Keratinocyte (primary cell): ENCODE results near the gene GIMAP6. TPM values are rescaled to one million over a fixed set of nuclear protein-coding genes. Genes with fewer than 3 reads are reported as not detected.
"Not testable (repeated sequence)": the region's sequence is repeated elsewhere in the genome, so short reads cannot be mapped to it uniquely, and the experiment has no call there.

Experiments used
- DNase-seq: peaks from one replicate; pipeline ENCODE4 v3.0.0-alpha.2; 2011; ENCODE audit warnings: low read depth, missing footprints, low spot score
- FAIRE-seq: peaks from 2 replicates; lab custom pipeline; 2011; peaks lifted over from hg19 to GRCh38; lab: Jason Lieb, UNC
- H2AFZ ChIP-seq: 2 replicates; pipeline ENCODE4 v1.6.0; 2012; ENCODE audit warnings: low read length, control low read depth, inconsistent platforms; ENCODE audit not compliant: control insufficient read depth
- H3K27ac ChIP-seq: 2 replicates; pipeline ENCODE4 v1.5.1; 2011; ENCODE audit warnings: low read length; ENCODE audit not compliant: control insufficient read depth, insufficient read depth
- H3K27me3 ChIP-seq: 3 replicates; pipeline ENCODE4 v1.6.0; 2011; ENCODE audit warnings: low read length; ENCODE audit not compliant: control insufficient read depth, insufficient read depth; ENCODE audit errors: extremely low read depth
- H3K36me3 ChIP-seq, 2 experiments: 2 replicates in 1 of 2; 3 replicates in 1 of 2; pipeline ENCODE4 v1.5.1; 2011; ENCODE audit warnings: low read length in 2 of 2, mild to moderate bottlenecking in 1 of 2; ENCODE audit not compliant: control insufficient read depth in 2 of 2, insufficient read depth in 2 of 2; ENCODE audit errors: extremely low read depth in 1 of 2
- H3K4me1 ChIP-seq: 3 replicates; pipeline ENCODE4 v1.5.1; 2011; ENCODE audit warnings: low read length; ENCODE audit not compliant: control insufficient read depth, insufficient read depth; ENCODE audit errors: extremely low read depth
- H3K4me2 ChIP-seq: 3 replicates; pipeline ENCODE4 v1.6.0; 2011; ENCODE audit warnings: low read depth, low read length; ENCODE audit not compliant: control insufficient read depth, insufficient read depth; ENCODE audit errors: extremely low read depth
- H3K4me3 ChIP-seq, 3 experiments: fragments of 200-600 bp in 1 of 3; sonication (generic) in 1 of 3; 2 replicates in 2 of 3; 3 replicates in 1 of 3; pipeline ENCODE4 v1.5.1; 2011 to 2016; ENCODE audit warnings: low read length in 3 of 3, mild to moderate bottlenecking in 3 of 3, control low read depth in 2 of 3, inconsistent platforms in 1 of 3, low read depth in 1 of 3, mixed read lengths in 1 of 3, mixed run types in 1 of 3, moderate library complexity in 1 of 3; ENCODE audit not compliant: control insufficient read depth in 2 of 3, insufficient read depth in 2 of 3; ENCODE audit errors: extremely low read depth in 1 of 3
- H3K79me2 ChIP-seq: 2 replicates; pipeline ENCODE4 v1.6.0; 2012; ENCODE audit warnings: low read length; ENCODE audit not compliant: control insufficient read depth, insufficient read depth
- H3K9ac ChIP-seq: 3 replicates; pipeline ENCODE4 v1.6.0; 2011; ENCODE audit warnings: low read length; ENCODE audit not compliant: control insufficient read depth, insufficient read depth; ENCODE audit errors: extremely low read depth
- H3K9me1 ChIP-seq: 3 replicates; pipeline ENCODE4 v1.6.0; 2011; ENCODE audit warnings: low read length; ENCODE audit not compliant: control insufficient read depth, insufficient read depth; ENCODE audit errors: extremely low read depth
- H3K9me3 ChIP-seq: 2 replicates; pipeline ENCODE4 v1.5.1; 2012; ENCODE audit warnings: low read depth, low read length; ENCODE audit not compliant: control insufficient read depth
- H4K20me1 ChIP-seq: 3 replicates; pipeline ENCODE4 v1.6.0; 2011; ENCODE audit warnings: low read length; ENCODE audit not compliant: control insufficient read depth, insufficient read depth; ENCODE audit errors: extremely low read depth
- EZH2 ChIP-seq: IDR thresholded peaks from one replicate; pipeline ENCODE4 v1.6.1; 2012; ENCODE audit warnings: inconsistent platforms, mild to moderate bottlenecking, low read length, moderate library complexity
- dilution Hi-C: fragments of 300-500 bp; cut with MboI; formaldehyde crosslinking; loops from one replicate; pipeline ENCODE4 v1.7.0; 2020; ENCODE audit warnings: low sequenced_read_pairs; ENCODE audit not compliant: extremely low pct_ligation_motif_present
- polyA minus RNA-seq, 3 experiments: library from RNA; depleted of rRNA, polyadenylated mRNA; stranded (reverse); fragments of >200 nt; gene quantifications; 1 replicate in 1 of 3; 2 replicates in 1 of 3; 3 replicates in 1 of 3; pipeline ENCODE4 v1.2.3, GENCODE V29; 2011
- polyA plus RNA-seq, 5 experiments: library from polyadenylated mRNA; depleted of rRNA in 3 of 5; stranded (reverse) in 3 of 5; stranded (forward) in 1 of 5; unstranded in 1 of 5; fragments of >200 nt; gene quantifications; 1 replicate in 1 of 5; 2 replicates in 3 of 5; 3 replicates in 1 of 5; pipeline versions ENCODE4 v1.2.1 to v1.2.3, GENCODE V29; 2011 to 2012; ENCODE audit warnings: missing spikeins in 2 of 5, low read depth in 1 of 5, low replicate concordance in 1 of 5
- TF ChIP-seq, protein P1 (sequence below), 3 experiments: IDR thresholded peaks in 1 of 3; conservative IDR thresholded peaks in 1 of 3; optimal IDR thresholded peaks in 1 of 3; 2 replicates in 2 of 3; 3 replicates in 1 of 3; pipeline versions ENCODE3 to v1.5.1; 2011; ENCODE audit warnings: low read length in 3 of 3, mild to moderate bottlenecking in 3 of 3, moderate library complexity in 2 of 3, control low read depth in 1 of 3, inconsistent platforms in 1 of 3; ENCODE audit not compliant: insufficient read depth in 2 of 3; ENCODE audit errors: extremely low read depth in 1 of 3

Gene GIMAP6
- polyA plus RNA-seq: 0.09 to 0.16 TPM (median 0.12 TPM) in 3 replicates
- polyA plus RNA-seq (2011; ENCODE audit: low read depth): not detected
- polyA plus RNA-seq (2011; cell fraction: cytosol; rRNA removed): 0.03 and 0.10 TPM in 2 replicates
- polyA plus RNA-seq (2011; cell fraction: nucleus; rRNA removed): 0.07 and 0.11 TPM in 2 replicates
- polyA plus RNA-seq (2012; ENCODE audit: low replicate concordance): 0.15 TPM in 1 of 2 replicates, not detected in the other
- 0.20 TPM in 1 of 3 replicates, not detected in the others for polyA minus RNA-seq
- polyA minus RNA-seq (2011; cell fraction: cytosol; rRNA and poly(A)+ RNA removed): not detected
- not detected in 2 replicates for polyA minus RNA-seq (2011; cell fraction: nucleus; rRNA and poly(A)+ RNA removed)

- dilution Hi-C loops: no loop called here
- no peak for FAIRE-seq
- Histone ChIP-seq H3K9ac (no peak within 1 kb of the TSS), H3K4me1 (peaks cover 8% of the 10 kb centered on the region), H3K9me3 (no peaks in the 10 kb centered on the region), H3K4me2 (peak within 1 kb of the TSS; percentile 13), H3K27me3 (no peaks in the 10 kb centered on the region), H4K20me1 (no peaks in the 10 kb centered on the region), H3K79me2 (no peaks in the 10 kb centered on the region), H3K27ac (no peak within 1 kb of the TSS), H3K36me3 (no peaks in the 10 kb centered on the region), H3K4me3 (no peak within 1 kb of the TSS), H2AFZ (peak within 1 kb of the TSS; percentile 30), H3K9me1 (no peaks in the 10 kb centered on the region)
- no peak for DNase-seq
- no peak for TF ChIP-seq EZH2
- TF ChIP-seq, protein P1, sequence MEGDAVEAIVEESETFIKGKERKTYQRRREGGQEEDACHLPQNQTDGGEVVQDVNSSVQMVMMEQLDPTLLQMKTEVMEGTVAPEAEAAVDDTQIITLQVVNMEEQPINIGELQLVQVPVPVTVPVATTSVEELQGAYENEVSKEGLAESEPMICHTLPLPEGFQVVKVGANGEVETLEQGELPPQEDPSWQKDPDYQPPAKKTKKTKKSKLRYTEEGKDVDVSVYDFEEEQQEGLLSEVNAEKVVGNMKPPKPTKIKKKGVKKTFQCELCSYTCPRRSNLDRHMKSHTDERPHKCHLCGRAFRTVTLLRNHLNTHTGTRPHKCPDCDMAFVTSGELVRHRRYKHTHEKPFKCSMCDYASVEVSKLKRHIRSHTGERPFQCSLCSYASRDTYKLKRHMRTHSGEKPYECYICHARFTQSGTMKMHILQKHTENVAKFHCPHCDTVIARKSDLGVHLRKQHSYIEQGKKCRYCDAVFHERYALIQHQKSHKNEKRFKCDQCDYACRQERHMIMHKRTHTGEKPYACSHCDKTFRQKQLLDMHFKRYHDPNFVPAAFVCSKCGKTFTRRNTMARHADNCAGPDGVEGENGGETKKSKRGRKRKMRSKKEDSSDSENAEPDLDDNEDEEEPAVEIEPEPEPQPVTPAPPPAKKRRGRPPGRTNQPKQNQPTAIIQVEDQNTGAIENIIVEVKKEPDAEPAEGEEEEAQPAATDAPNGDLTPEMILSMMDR (optimal IDR thresholded peaks at IDR 0.05 in 1 of 3, IDR thresholded peaks at IDR 0.05 in 1 of 3, conservative IDR thresholded peaks at IDR 0.05 in 1 of 3; ENCODE audit: extremely low read depth in 1 of 3, insufficient read depth in 2 of 3, low read length in 3 of 3): no peak
These were observed at the start of gene GIMAP6 for GRCh38 chr7:150631866-150632864. TSS of gene GIMAP6 (minus strand) at chr7:150632385. CDS start at chr7:150630142, 2,243 bp downstream.

GRCh38 chr7:150680364-150680763, 48.2 kb upstream of the GIMAP6 start:
- H3K9ac ChIP-seq, DNase-seq, H3K27ac ChIP-seq, H3K9me3 ChIP-seq, H3K4me1 ChIP-seq, H2AFZ ChIP-seq, FAIRE-seq, dilution Hi-C loops, H3K79me2 ChIP-seq, H3K9me1 ChIP-seq, H3K4me3 ChIP-seq, H3K36me3 ChIP-seq, H4K20me1 ChIP-seq, H3K4me2 ChIP-seq, H3K27me3 ChIP-seq: not testable (repeated sequence)

DNA sequence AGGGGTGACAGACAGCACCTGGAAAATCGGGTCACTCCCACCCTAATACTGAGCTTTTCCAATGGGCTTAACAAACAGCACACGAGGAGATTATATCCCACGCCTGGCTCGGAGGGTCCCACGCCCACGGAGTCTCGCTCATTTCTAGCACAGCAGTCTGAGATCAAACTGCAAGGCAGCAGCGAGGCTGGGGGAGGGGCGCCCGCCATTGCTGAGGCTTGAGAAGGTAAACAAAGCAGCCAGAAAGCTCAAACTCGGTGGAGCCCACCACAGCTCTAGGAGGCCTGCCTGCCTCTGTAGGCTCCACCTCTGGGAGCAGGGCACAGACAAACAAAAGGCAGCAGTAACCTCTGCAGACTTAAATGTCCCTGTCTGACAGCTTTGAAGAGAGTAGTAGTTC, 46.4 kb upstream of the GIMAP6 start:
- H3K9me1 ChIP-seq, dilution Hi-C loops, H3K27ac ChIP-seq, H3K4me2 ChIP-seq, H3K4me3 ChIP-seq, H4K20me1 ChIP-seq, H3K79me2 ChIP-seq, H3K4me1 ChIP-seq, H3K9ac ChIP-seq, H3K27me3 ChIP-seq, H3K9me3 ChIP-seq, H3K36me3 ChIP-seq, H2AFZ ChIP-seq, FAIRE-seq, DNase-seq: not testable (repeated sequence)

- not testable (repeated sequence) for FAIRE-seq, H3K27ac ChIP-seq
These were observed 44.7 kb upstream of the GIMAP6 start for GRCh38 chr7:150676854-150677253.

More at GRCh38 chr7:150676854-150677253, 44.7 kb upstream of the GIMAP6 start:
- H4K20me1 ChIP-seq, H3K36me3 ChIP-seq, H3K27me3 ChIP-seq, H3K9me1 ChIP-seq, H3K4me2 ChIP-seq, dilution Hi-C loops, H3K4me1 ChIP-seq, H3K4me3 ChIP-seq, H3K9ac ChIP-seq, H3K79me2 ChIP-seq, H2AFZ ChIP-seq, H3K9me3 ChIP-seq, DNase-seq: not testable (repeated sequence)
